ENCODE results near the gene EEFSEC.

GRCh38 chr3:128445357-128445756 lies 292.1 kb downstream of the EEFSEC start:
- TF ChIP-seq CTCF (IDR thresholded peaks at IDR 0.05) (no peak), ZFX (IDR thresholded peaks at IDR 0.05; ENCODE audit: borderline replicate concordance) (no peak)
